ENCODE data around the gene STAT1. TPM values are rescaled to one million over a fixed set of nuclear protein-coding genes. Genes with fewer than 3 reads are reported as not detected.
A peak's percentile ranks its signal among the peaks of the same experiment; 100 is the strongest.

Gene STAT1
- total RNA-seq, 1 experiment from 2014 or later, result 64.7 TPM

- no peak for DNase-seq (ENCODE audit: low spot score)
Observed at GRCh38 chr2:190959911-190960788, 53.8 kb downstream of the STAT1 start.

- DNase-seq (ENCODE audit: low spot score), result no peak
Observed at GRCh38 chr2:190953257-190953656, 60.7 kb downstream of the STAT1 start.

- no peak for DNase-seq (ENCODE audit: low spot score)
Observed at GRCh38 chr2:190950566-190950991, 63.4 kb downstream of the STAT1 start.

GRCh38 chr2:190948671-190949070 is 65.3 kb downstream of the STAT1 start:
- peak; percentile 70 for DNase-seq (ENCODE audit: low spot score)

- peak; percentile 82 for DNase-seq (ENCODE audit: low spot score)
Observed at GRCh38 chr2:190947711-190948251, 66.2 kb downstream of the STAT1 start.

GRCh38 chr2:190947141-190947540 is 66.8 kb downstream of the STAT1 start:
- DNase-seq (ENCODE audit: low spot score), result peak; percentile 56

GRCh38 chr2:190943706-190944105 is 70.3 kb downstream of the STAT1 start:
- no peak for DNase-seq (ENCODE audit: low spot score)

GRCh38 chr2:190942697-190943096 is 71.3 kb downstream of the STAT1 start:
- no peak for DNase-seq (ENCODE audit: low spot score)

- no peak for DNase-seq (ENCODE audit: low spot score)
Observed at GRCh38 chr2:190941571-190941970, 72.4 kb downstream of the STAT1 start.

GRCh38 chr2:190940454-190940853 is 73.5 kb downstream of the STAT1 start:
- no peak for DNase-seq (ENCODE audit: low spot score)

GRCh38 chr2:190938771-190939335 is 75.1 kb downstream of the STAT1 start:
- DNase-seq (ENCODE audit: low spot score), result no peak

GRCh38 chr2:190935054-190935453 is 78.9 kb downstream of the STAT1 start:
- no peak for DNase-seq (ENCODE audit: low spot score)

- no peak for DNase-seq (ENCODE audit: low spot score)
Observed at GRCh38 chr2:190933361-190933760, 80.6 kb downstream of the STAT1 start.

GRCh38 chr2:190932514-190932913 is 81.5 kb downstream of the STAT1 start:
- no peak for DNase-seq (ENCODE audit: low spot score)

GRCh38 chr2:190930411-190930810 is 83.6 kb downstream of the STAT1 start:
- DNase-seq (ENCODE audit: low spot score), result no peak

- no peak for DNase-seq (ENCODE audit: low spot score)
Observed at GRCh38 chr2:190929919-190930318, 84.1 kb downstream of the STAT1 start.

- DNase-seq (ENCODE audit: low spot score), result no peak
Observed at GRCh38 chr2:190927301-190927700, 86.7 kb downstream of the STAT1 start.

GRCh38 chr2:190922376-190922775 is 91.6 kb downstream of the STAT1 start:
- DNase-seq (ENCODE audit: low spot score), result no peak

GRCh38 chr2:190920085-190920484 is 93.9 kb downstream of the STAT1 start:
- DNase-seq (ENCODE audit: low spot score), result no peak

Data from A172 (cell line).